ENCODE measurements around the gene STAT5A. TPM values are rescaled to one million over a fixed set of nuclear protein-coding genes. Genes with fewer than 3 reads are reported as not detected.

The STAT5A gene
- total and polyA plus RNA-seq, 9 of the 15 experiments (the other 6 are each of a cell fraction or from before 2014, with no cell fraction given), result 79.9 to 415 (median 196) TPM

DNA sequence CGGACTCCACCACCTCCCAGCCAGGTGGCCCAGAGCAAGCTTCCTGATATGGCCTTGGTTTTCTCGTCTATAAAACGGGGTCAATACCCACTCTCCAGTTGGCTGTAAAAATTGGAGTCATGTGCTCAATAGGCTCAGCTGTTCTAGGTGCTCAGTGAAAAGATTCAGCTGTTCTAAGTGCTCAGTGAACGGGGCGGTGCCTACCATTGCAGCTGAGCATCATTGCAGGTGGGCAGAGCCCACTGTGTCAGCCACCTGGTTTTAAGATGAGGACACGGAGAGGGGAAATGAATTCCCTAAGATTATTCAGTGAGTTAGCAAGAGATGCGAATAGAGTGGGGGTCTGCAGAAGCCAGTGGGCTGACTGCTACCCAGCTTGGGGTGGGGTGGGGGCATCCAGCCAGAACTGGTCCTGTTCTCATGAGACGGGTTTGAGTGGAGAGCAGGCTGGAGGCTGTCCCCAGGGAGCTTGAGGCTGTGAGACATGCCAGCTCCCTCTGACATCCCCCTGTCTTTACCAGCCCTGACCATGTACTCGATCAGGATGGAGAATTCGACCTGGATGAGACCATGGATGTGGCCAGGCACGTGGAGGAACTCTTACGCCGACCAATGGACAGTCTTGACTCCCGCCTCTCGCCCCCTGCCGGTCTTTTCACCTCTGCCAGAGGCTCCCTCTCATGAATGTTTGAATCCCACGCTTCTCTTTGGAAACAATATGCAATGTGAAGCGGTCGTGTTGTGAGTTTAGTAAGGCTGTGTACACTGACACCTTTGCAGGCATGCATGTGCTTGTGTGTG is 21.9 kb downstream of the STAT5A start (continued):
- TF ChIP-seq ZKSCAN3 (CRISPR knock-in tag; IDR thresholded peaks at IDR 0.05), result no peak
- TF ChIP-seq TAF9B (IDR thresholded peaks at IDR 0.05; ENCODE audit: partially characterized antibody), result no peak
- TF ChIP-seq ADNP (tag; IDR thresholded peaks at IDR 0.05), result no peak
- no peak for TF ChIP-seq PCBP1 (IDR thresholded peaks at IDR 0.05; ENCODE audit: low read depth, low read length, poor library complexity, severe bottlenecking)
- no peak for TF ChIP-seq IFI16 (CRISPR knock-in tag; IDR thresholded peaks at IDR 0.05)
- TF ChIP-seq, protein P1, sequence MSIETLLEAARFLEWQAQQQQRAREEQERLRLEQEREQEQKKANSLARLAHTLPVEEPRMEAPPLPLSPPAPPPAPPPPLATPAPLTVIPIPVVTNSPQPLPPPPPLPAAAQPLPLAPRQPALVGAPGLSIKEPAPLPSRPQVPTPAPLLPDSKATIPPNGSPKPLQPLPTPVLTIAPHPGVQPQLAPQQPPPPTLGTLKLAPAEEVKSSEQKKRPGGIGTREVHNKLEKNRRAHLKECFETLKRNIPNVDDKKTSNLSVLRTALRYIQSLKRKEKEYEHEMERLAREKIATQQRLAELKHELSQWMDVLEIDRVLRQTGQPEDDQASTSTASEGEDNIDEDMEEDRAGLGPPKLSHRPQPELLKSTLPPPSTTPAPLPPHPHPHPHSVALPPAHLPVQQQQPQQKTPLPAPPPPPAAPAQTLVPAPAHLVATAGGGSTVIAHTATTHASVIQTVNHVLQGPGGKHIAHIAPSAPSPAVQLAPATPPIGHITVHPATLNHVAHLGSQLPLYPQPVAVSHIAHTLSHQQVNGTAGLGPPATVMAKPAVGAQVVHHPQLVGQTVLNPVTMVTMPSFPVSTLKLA (conservative IDR thresholded peaks at IDR 0.05), result peak; percentile 63 to 79
- no peak for TF ChIP-seq ARNT (IDR thresholded peaks at IDR 0.05)
- TF ChIP-seq ZNF57 (CRISPR knock-in tag; IDR thresholded peaks at IDR 0.05), result no peak
- no peak for TF ChIP-seq PRMT5 (CRISPR knock-in tag; IDR thresholded peaks at IDR 0.05)
- no peak for TF ChIP-seq GABPB1 (CRISPR knock-in tag; IDR thresholded peaks at IDR 0.05)
- TF ChIP-seq ZNF197 (CRISPR knock-in tag; IDR thresholded peaks at IDR 0.05; ENCODE audit: low read depth), result no peak
- TF ChIP-seq SPI1 (IDR thresholded peaks at IDR 0.05; ENCODE audit: borderline replicate concordance, low read depth, low read length), result no peak
- no peak for TF ChIP-seq MCM7 (IDR thresholded peaks at IDR 0.05)
- no peak for TF ChIP-seq SRSF1 (IDR thresholded peaks at IDR 0.05; ENCODE audit: low read depth, low read length)
- TF ChIP-seq DNMT1 (IDR thresholded peaks at IDR 0.05), result no peak
- TF ChIP-seq, protein P2, sequence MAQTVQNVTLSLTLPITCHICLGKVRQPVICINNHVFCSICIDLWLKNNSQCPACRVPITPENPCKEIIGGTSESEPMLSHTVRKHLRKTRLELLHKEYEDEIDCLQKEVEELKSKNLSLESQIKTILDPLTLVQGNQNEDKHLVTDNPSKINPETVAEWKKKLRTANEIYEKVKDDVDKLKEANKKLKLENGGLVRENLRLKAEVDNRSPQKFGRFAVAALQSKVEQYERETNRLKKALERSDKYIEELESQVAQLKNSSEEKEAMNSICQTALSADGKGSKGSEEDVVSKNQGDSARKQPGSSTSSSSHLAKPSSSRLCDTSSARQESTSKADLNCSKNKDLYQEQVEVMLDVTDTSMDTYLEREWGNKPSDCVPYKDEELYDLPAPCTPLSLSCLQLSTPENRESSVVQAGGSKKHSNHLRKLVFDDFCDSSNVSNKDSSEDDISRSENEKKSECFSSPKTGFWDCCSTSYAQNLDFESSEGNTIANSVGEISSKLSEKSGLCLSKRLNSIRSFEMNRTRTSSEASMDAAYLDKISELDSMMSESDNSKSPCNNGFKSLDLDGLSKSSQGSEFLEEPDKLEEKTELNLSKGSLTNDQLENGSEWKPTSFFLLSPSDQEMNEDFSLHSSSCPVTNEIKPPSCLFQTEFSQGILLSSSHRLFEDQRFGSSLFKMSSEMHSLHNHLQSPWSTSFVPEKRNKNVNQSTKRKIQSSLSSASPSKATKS (CRISPR knock-in tag; IDR thresholded peaks at IDR 0.05), result no peak
- TF ChIP-seq ZNF407 (IDR thresholded peaks at IDR 0.05; ENCODE audit: low read depth), result no peak
- TF ChIP-seq FOXJ3 (CRISPR knock-in tag; IDR thresholded peaks at IDR 0.05), result no peak

Data from K562 (cell line).